Endothelial cell of umbilical vein (primary cell): ENCODE results near the gene GLI1. TPM values are rescaled to one million over a fixed set of nuclear protein-coding genes. Genes with fewer than 3 reads are reported as not detected.

Experiments
- BruUV-seq: library from RNA; stranded (reverse); fragments of 400-500 nt; replicated peaks from 2 replicates; lab custom pipeline; 2021; lab: Mats Ljungman, UMichigan
- CTCF ChIA-PET: fragments of 300-600, 350-600 bp; sonication (Branson Sonifier 250); formaldehyde crosslinking; loops from one replicate; lab custom pipeline; 2021; ENCODE audit warnings: antibody characterized with exemption, inconsistent platforms; lab: Charles Lee
- POLR2A ChIA-PET: fragments of 300-600, 350-600 bp; sonication (Branson Sonifier 250); formaldehyde crosslinking; loops from one replicate; lab custom pipeline; 2021; ENCODE audit warnings: antibody characterized with exemption, inconsistent platforms; lab: Charles Lee
- DNase-seq: peaks from one replicate; pipeline ENCODE4 v3.0.0-alpha.2; 2011; ENCODE audit warnings: low read depth, low spot score
- FAIRE-seq: peaks from 2 replicates; lab custom pipeline; 2011; peaks lifted over from hg19 to GRCh38; lab: Jason Lieb, UNC
- H2AFZ ChIP-seq: 2 replicates; pipeline ENCODE4 v1.6.0; 2012; ENCODE audit warnings: low read depth, low read length, control low read depth, inconsistent platforms
- H3K27ac ChIP-seq: 2 replicates; pipeline ENCODE4 v1.5.1; 2011; ENCODE audit warnings: low read depth, mild to moderate bottlenecking, control low read depth, low read length, moderate library complexity; ENCODE audit not compliant: insufficient read depth
- H3K27me3 ChIP-seq, 2 experiments: 2 replicates each; pipeline versions ENCODE4 v1.6.0 to v1.6.1; 2011; ENCODE audit warnings: low read length in 2 of 2, mixed read lengths in 1 of 2; ENCODE audit not compliant: control insufficient read depth in 2 of 2, insufficient read depth in 2 of 2
- H3K36me3 ChIP-seq, 2 experiments: 2 replicates in 1 of 2; 3 replicates in 1 of 2; pipeline ENCODE4 v1.5.1; 2011; ENCODE audit warnings: low read length in 2 of 2, mild to moderate bottlenecking in 1 of 2, moderate library complexity in 1 of 2; ENCODE audit not compliant: control insufficient read depth in 2 of 2, insufficient read depth in 2 of 2; ENCODE audit errors: extremely low read depth in 1 of 2
- H3K4me1 ChIP-seq: 3 replicates; pipeline ENCODE4 v1.5.1; 2011; ENCODE audit warnings: mild to moderate bottlenecking, low read length; ENCODE audit not compliant: control insufficient read depth, insufficient read depth; ENCODE audit errors: extremely low read depth
- H3K4me2 ChIP-seq: 2 replicates; pipeline ENCODE4 v1.6.1; 2011; ENCODE audit warnings: low read length, control low read depth, mixed read lengths; ENCODE audit not compliant: insufficient read depth
- H3K4me3 ChIP-seq, 3 experiments: fragments of 200-600 bp in 1 of 3; sonication (generic), shearing (Covaris generic) in 1 of 3; replicated peaks in 1 of 3; 2 replicates each; pipeline ENCODE4 v1.5.1; 2011 to 2016; ENCODE audit warnings: control low read depth in 3 of 3, low read length in 3 of 3, mild to moderate bottlenecking in 2 of 3, inconsistent platforms in 1 of 3, low read depth in 1 of 3, moderate library complexity in 1 of 3; ENCODE audit not compliant: insufficient read depth in 1 of 3
- H3K79me2 ChIP-seq: 2 replicates; pipeline ENCODE4 v1.6.0; 2012; ENCODE audit warnings: low read length, inconsistent platforms; ENCODE audit not compliant: control insufficient read depth, insufficient read depth
- H3K9ac ChIP-seq: replicated peaks from 2 replicates; pipeline ENCODE3; 2011; ENCODE audit warnings: low read length, control low read depth; ENCODE audit not compliant: insufficient read depth; ENCODE audit errors: extremely low read depth
- H3K9me1 ChIP-seq: replicated peaks from 3 replicates; pipeline ENCODE4 v1.6.0; 2011; ENCODE audit warnings: mild to moderate bottlenecking, low read length; ENCODE audit not compliant: control insufficient read depth, insufficient read depth; ENCODE audit errors: extremely low read depth
- H3K9me3 ChIP-seq: replicated peaks from 2 replicates; pipeline ENCODE4 v1.5.1; 2012; ENCODE audit warnings: low read length, inconsistent platforms; ENCODE audit not compliant: control insufficient read depth, insufficient read depth
- H4K20me1 ChIP-seq: replicated peaks from 2 replicates; pipeline ENCODE3; 2011; ENCODE audit warnings: mild to moderate bottlenecking, low read length; ENCODE audit not compliant: control insufficient read depth, insufficient read depth; ENCODE audit errors: extremely low read depth
- EZH2 ChIP-seq: IDR thresholded peaks from 2 replicates; pipeline ENCODE4 v1.6.1; 2012; ENCODE audit warnings: borderline replicate concordance, low read depth, mild to moderate bottlenecking, moderate library complexity, low read length, inconsistent platforms; ENCODE audit not compliant: severe bottlenecking
- FOS ChIP-seq: IDR thresholded peaks from 2 replicates; pipeline ENCODE4 v1.6.1; 2011; ENCODE audit warnings: mild to moderate bottlenecking, low read length, moderate library complexity, borderline replicate concordance; ENCODE audit not compliant: insufficient read depth
- JUN ChIP-seq: IDR thresholded peaks from 2 replicates; pipeline ENCODE4 v1.6.1; 2011; ENCODE audit warnings: borderline replicate concordance, low read depth; ENCODE audit not compliant: insufficient read length, insufficient read depth
- MYC ChIP-seq: IDR thresholded peaks from one replicate; pipeline ENCODE4 v1.6.1; 2011; ENCODE audit warnings: mild to moderate bottlenecking, low read depth, low read length
- POLR2A ChIP-seq: IDR thresholded peaks from 2 replicates; pipeline ENCODE4 v1.6.1; 2012; ENCODE audit warnings: low read depth, mild to moderate bottlenecking, control low read depth, low read length
- POLR2AphosphoS5 ChIP-seq: IDR thresholded peaks from 2 replicates; pipeline ENCODE4 v1.6.1; 2012; ENCODE audit warnings: low read depth, mild to moderate bottlenecking, control low read depth, low read length, moderate library complexity; ENCODE audit not compliant: insufficient read depth
- dilution Hi-C: fragments of 300-500 bp; cut with MboI; formaldehyde crosslinking; loops from one replicate; pipeline ENCODE4 v1.15.0; 2019; ENCODE audit warnings: low sequenced_read_pairs; ENCODE audit not compliant: extremely low pct_ligation_motif_present
- intact Hi-C: fragments of 100-400 bp; cut with micrococcal nuclease; formaldehyde crosslinking; loops from one replicate; pipeline ENCODE4 v1.10.0; 2022
- polyA plus RNA-seq, 4 experiments: library from polyadenylated mRNA; depleted of rRNA in 3 of 4; stranded (reverse) in 3 of 4; unstranded in 1 of 4; fragments of >200 nt; gene quantifications; 2 replicates each; pipeline versions ENCODE4 v1.2.1 to v1.2.3, GENCODE V29; 2011 to 2012; ENCODE audit warnings: missing spikeins in 1 of 4
- total RNA-seq: library from RNA; stranded (reverse); gene quantifications from 2 replicates; pipeline ENCODE4 v1.2.3, GENCODE V29; 2021
- TF ChIP-seq, protein P1 (sequence below): IDR thresholded peaks from 2 replicates; pipeline ENCODE4 v1.6.1; 2011; ENCODE audit not compliant: insufficient read depth, insufficient read length
- TF ChIP-seq, protein P2 (sequence below), 2 donors: IDR thresholded peaks; 1 replicate in 1 of 2; 2 replicates in 1 of 2; pipeline ENCODE4 v1.5.1; 2011; ENCODE audit warnings: low read length in 2 of 2, mild to moderate bottlenecking in 2 of 2, moderate library complexity in 2 of 2, control low read depth in 1 of 2, inconsistent platforms in 1 of 2, low read depth in 1 of 2; ENCODE audit not compliant: insufficient read depth in 1 of 2; ENCODE audit errors: extremely low read depth in 1 of 2

GLI1 gene
- total and polyA plus RNA-seq, 2 donors (not counting 3 experiments of a cell fraction or from before 2014, with no cell fraction given) = 0.10 to 0.29 TPM

DNA sequence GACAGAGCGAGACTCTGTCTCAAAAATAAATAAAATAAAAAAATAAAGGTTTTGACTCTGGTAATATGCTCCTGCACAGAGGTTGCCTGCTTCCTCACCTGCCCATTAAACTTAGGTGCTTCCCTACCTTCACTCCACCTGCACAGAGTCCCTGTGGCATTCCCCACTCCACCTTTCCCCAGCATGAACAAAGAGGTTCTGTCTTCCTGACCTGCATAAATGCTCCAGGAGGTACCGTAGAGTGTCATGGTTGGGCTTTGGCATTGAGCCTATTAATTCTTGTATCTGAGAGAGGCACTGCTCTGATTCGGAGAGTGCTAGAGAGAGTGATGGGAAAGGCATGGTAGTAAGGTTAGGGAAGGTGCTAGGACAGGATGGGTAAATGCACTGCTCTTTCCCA is 13.8 kb downstream of the GLI1 start:
- H3K27me3 ChIP-seq = peaks cover 50 to 64% of the 10 kb centered on the region in 2 experiments
- no peaks in the 10 kb centered on the region for H3K36me3 ChIP-seq
- no peak overlapping the region for H2AFZ ChIP-seq
- FAIRE-seq (no peak), DNase-seq (no peak)
- H3K4me3 ChIP-seq = no peak overlapping the region
- no TSS peak for BruUV-seq
- H3K9me1 ChIP-seq = no peaks in the 10 kb centered on the region
- H4K20me1 ChIP-seq = no peaks in the 10 kb centered on the region
- TF ChIP-seq EZH2 (no peak), JUN (no peak), FOS (no peak), MYC (no peak), POLR2A (no peak), POLR2AphosphoS5 (no peak)
- TF ChIP-seq, protein P1, sequence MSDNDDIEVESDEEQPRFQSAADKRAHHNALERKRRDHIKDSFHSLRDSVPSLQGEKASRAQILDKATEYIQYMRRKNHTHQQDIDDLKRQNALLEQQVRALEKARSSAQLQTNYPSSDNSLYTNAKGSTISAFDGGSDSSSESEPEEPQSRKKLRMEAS = no peak
- TF ChIP-seq, protein P2, sequence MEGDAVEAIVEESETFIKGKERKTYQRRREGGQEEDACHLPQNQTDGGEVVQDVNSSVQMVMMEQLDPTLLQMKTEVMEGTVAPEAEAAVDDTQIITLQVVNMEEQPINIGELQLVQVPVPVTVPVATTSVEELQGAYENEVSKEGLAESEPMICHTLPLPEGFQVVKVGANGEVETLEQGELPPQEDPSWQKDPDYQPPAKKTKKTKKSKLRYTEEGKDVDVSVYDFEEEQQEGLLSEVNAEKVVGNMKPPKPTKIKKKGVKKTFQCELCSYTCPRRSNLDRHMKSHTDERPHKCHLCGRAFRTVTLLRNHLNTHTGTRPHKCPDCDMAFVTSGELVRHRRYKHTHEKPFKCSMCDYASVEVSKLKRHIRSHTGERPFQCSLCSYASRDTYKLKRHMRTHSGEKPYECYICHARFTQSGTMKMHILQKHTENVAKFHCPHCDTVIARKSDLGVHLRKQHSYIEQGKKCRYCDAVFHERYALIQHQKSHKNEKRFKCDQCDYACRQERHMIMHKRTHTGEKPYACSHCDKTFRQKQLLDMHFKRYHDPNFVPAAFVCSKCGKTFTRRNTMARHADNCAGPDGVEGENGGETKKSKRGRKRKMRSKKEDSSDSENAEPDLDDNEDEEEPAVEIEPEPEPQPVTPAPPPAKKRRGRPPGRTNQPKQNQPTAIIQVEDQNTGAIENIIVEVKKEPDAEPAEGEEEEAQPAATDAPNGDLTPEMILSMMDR (IDR thresholded peaks at IDR 0.05; ENCODE audit: extremely low read depth in 1 of 2, insufficient read depth in 1 of 2, low read depth in 1 of 2, low read length in 2 of 2) = no peak
- dilution Hi-C loops = no loop called here
- ChIA-PET CTCF (interaction anchor here (2.5 to 2.8 kb wide), 2 partner anchors 10 to 14 kb away, joined by 8 to 18 read pairs; partner anchors contain the start of gene GLI1), POLR2A (no interaction called here)
- no peak overlapping the region for H3K9ac ChIP-seq
- peaks cover 5% of the 10 kb centered on the region for H3K4me1 ChIP-seq
- intact Hi-C loops = no loop called here
- no peak overlapping the region for H3K4me2 ChIP-seq
- no peaks in the 10 kb centered on the region for H3K79me2 ChIP-seq
- no peak overlapping the region for H3K27ac ChIP-seq
- no peaks in the 10 kb centered on the region for H3K9me3 ChIP-seq
